Occipital lobe (tissue), 2 donors: ENCODE results near the gene POLE4. TPM values are rescaled to one million over a fixed set of nuclear protein-coding genes. Genes with fewer than 3 reads are reported as not detected.

Experiments used
- DNase-seq: peaks from one replicate; lab custom pipeline; 2025; lab: John Stamatoyannopoulos, UW
- total RNA-seq: library from RNA; depleted of rRNA; stranded (reverse); fragments of >200 nt; gene quantifications from one replicate; pipeline ENCODE4 v1.2.3, GENCODE V29; 2014

Gene POLE4
- total RNA-seq, 1 donor from 2014 or later = 16.5 TPM

DNA sequence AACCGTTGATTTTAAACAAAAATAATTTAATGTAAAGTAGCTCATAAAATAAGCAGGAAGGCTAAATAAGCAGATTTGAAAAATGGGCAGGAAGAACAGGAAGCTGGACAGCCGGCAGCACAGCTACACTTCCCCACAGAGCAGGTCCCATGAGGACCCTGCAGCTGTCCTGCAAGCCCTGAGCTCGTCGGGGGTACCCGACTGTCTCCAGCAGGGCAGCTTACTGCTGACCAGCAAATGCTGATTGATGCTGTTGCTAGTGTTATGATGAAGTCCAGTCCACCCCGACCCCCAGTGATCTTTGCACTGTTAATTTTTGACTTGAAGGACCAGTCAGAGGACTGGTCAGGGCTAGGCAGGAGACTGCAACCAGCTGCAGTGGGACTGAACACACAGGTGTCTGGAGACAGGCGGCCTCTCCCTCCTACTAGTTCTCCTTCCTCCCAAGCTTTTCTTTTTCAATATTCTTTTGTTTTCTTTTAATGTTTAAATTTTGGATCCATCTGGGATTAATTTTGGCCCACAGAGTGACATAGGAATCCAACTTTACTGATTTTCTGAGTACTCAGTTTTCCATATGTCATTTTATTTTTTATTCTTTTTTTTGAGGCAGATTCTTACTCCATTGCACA lies 27.7 kb downstream of the POLE4 start:
- DNase-seq = no peak

DNA sequence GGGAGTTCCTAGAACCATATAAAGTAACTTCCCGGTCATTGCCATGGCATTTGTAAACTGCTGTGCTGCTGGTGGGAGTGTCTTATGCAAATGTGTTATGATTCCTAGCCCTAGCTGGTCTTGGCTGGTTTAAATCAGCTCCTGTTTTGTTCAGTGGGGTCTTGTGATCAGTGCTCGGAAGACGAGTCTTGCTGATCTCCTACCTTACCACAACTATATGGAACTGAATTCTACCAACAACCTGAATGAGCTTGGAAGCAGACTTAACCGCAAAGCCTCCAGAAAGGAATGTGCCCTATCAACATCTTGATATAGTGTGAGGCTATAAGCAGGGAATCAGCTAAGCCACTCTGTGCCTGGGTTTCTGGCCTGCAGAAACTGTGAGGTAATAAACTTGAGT lies 33.5 kb downstream of the POLE4 start:
- DNase-seq = no peak

DNA sequence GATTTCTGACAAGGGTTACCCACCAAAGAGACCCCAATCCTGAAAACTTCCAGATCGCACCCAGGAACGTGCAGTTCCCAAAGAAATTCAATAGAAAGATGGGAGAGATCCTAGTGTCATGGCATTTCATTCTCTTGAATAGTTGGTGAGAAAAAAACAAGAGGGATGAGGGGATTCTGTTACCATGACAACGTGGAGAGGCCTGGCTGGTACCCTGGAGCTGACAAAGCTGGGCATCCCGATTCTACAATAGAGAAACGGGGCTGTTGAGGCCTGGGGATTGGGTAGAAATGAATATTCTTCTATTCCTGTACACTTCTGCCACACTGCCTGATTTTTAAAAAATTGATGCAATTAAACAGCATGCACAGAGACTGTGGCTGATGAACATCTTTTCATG lies 41.0 kb downstream of the POLE4 start:
- no peak for DNase-seq

DNA sequence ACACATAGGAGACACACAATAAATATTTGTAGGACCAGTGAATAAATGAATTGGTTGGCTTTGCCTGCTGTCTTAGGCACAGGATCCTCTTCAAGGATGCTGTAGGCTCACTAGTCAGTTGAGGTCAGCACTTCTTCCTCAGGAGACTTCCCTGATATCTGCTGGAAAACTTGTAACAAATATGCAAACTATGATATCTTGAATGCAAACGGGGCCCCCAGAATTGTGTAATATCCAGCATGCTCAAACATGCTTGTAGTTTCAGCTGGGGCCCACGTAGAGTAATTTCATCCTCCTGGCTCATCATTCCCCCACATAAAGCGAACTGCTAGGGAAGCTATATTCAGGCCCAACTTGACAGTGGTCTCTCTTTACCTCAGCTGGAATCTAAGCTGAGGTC lies 43.6 kb downstream of the POLE4 start:
- DNase-seq = no peak

DNA sequence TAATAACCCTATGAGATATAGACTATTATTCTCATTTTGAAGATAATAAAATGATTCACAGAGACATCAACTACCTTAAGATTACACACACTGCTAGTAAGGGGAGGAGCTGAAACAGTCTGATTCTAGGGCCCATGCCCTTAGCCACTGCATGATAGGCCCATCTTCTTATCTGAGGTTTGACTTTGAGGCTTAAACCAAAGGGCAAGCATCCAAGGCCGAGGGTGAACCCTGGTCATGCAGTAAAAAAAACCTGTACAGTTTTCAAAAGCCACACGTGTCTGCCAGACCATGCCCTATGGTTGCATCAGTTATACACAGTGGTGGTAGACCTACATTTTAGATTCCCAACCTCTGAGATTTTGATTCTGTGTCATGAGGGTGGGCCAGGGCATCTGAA lies 44.8 kb downstream of the POLE4 start:
- no peak for DNase-seq

DNA sequence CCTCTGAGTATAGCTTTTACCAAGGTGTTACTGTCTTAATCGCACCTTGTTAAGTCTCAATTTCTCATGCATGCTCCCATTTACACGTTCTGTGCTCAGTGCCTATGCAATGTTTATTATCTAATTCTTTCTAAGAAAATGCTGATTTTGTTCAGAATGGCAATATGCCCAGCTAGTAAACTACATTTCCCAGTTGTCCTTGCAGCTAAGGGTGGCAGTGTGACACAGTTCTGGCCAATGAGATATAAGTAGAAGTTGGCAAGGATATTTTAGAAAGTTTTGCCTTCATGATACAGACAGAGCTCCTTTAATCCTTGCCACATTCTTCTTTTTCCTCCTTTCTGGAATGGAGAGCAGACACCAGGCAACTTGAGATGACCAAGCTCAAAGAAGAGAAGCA lies 45.3 kb downstream of the POLE4 start:
- no peak for DNase-seq

DNA sequence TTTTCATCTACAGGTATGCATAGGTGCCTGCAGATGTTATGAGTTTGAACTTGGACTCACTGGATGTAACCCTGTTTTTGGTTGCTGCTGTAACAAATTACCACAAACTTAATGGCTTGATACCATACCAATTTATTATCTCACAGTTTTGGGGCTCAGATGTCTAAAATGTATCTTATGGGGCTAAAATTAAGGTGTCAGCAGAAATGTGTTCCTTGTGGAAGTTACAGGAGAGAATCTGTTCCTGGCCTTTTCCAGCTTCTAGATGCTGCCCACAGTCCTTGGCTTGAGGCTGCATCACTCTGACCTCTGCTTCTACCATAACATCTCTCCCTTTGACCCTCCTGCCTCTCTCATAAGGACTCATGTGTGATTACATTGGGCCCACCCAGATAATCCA lies 47.6 kb downstream of the POLE4 start:
- no peak for DNase-seq

DNA sequence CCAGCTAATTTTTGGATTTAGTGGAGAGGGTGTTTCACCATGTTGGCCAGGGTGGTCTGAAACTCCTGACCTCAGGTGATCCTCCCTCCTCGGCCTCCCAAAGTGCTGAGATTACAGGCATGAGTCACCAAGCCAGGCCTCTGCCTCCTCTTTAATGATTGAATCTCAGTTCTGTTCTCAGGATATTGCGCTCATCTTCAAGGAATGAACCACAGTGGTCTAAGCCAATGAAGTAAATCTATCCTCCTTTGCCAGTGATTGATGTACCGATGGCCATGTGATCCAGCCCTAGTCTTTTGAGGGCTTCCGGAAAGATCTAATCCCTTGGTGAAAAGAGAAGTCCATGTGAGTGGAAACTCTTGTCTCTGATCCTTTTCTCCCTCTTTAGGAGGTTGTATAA lies 48.6 kb downstream of the POLE4 start:
- DNase-seq = no peak

DNA sequence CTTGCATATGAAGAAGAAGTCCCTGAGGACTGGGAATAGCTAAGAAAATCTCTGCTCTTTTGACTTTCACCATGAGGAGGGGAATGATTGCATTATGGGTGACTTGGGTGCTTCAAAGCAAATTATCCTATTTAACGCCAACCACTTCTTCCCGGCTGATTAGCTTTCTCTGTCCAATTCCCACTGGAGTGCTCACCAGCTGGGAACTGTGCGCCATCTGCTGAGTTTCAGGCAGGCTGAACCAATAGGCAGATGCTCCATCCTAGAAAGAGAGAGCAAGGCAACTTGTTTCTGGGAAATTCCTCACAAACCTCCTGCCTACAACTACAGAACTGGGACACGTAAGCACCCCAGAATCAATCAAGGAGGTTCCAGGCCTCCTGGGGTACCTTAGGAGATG lies 49.4 kb downstream of the POLE4 start:
- no peak for DNase-seq

DNA sequence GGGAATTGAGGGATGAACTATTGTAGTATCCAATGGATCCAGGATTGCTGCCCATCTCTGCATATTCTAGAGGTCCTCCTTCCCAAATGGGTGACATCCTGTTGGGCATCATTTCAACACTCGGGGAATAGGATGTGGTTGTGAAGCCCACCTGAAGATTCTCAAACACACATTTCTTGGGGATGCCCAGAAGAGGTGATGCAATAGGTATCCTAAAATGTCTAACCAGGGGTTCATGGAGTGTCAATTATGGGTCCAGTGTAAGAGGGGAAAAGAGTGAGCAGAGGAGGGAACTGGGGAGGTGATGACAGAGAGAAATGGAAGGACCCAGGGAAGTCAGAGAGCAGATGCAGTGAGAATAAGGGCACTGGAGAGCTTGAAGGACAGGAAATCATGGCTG lies 52.1 kb downstream of the POLE4 start:
- no peak for DNase-seq

DNA sequence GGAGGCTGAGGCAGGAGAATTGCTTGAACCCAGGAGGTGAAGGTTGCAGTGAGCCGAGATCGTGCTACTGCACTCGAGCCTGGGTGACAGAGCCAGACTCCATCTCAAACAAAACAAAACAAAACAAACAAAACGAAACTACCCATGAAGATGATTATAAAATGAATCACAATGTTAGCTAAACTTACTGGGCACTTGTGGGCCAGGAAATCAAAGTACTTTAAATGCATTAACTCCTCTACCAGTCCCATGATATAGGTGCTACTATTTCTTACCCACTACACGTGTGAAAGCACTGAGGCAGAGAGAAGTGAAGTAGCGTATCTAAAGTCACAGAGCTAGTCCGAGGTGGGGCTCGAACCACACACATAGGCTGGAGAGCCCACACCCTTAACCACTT lies 53.6 kb downstream of the POLE4 start:
- no peak for DNase-seq

DNA sequence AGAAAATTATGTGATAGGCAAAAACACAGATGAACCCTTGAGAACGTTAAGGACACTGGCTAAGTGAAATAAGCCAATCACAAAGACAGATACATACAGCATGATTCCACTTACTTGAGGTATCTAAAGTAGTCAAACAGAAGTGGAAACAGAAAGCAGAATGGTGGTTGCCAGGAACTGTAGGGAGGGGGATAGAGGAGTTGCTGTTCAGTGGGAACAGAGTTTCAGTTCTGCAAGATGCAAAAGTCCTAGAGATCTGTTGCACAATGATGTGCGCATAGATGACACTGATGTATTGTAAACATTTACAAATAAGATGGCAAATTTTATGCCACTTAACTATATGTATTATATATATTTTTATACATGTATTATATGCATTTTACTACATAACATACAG lies 59.7 kb downstream of the POLE4 start:
- DNase-seq = no peak

Other genes with a start within 250 kb of the POLE4 start
- 5.3 TPM for gene HK2, start 124.5 kb upstream of the POLE4 start, total RNA-seq
- 0.47 TPM for gene TACR1, start 240.9 kb downstream of the POLE4 start, total RNA-seq